Hippocampal formation (tissue), 2 donors: ENCODE results near the gene LDB1.

Experiments used
- DNase-seq, 2 donors: peaks; one replicate each; lab custom pipeline; 2025; lab: John Stamatoyannopoulos, UW

Gene LDB1, protein sequence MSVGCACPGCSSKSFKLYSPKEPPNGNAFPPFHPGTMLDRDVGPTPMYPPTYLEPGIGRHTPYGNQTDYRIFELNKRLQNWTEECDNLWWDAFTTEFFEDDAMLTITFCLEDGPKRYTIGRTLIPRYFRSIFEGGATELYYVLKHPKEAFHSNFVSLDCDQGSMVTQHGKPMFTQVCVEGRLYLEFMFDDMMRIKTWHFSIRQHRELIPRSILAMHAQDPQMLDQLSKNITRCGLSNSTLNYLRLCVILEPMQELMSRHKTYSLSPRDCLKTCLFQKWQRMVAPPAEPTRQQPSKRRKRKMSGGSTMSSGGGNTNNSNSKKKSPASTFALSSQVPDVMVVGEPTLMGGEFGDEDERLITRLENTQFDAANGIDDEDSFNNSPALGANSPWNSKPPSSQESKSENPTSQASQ

DNA sequence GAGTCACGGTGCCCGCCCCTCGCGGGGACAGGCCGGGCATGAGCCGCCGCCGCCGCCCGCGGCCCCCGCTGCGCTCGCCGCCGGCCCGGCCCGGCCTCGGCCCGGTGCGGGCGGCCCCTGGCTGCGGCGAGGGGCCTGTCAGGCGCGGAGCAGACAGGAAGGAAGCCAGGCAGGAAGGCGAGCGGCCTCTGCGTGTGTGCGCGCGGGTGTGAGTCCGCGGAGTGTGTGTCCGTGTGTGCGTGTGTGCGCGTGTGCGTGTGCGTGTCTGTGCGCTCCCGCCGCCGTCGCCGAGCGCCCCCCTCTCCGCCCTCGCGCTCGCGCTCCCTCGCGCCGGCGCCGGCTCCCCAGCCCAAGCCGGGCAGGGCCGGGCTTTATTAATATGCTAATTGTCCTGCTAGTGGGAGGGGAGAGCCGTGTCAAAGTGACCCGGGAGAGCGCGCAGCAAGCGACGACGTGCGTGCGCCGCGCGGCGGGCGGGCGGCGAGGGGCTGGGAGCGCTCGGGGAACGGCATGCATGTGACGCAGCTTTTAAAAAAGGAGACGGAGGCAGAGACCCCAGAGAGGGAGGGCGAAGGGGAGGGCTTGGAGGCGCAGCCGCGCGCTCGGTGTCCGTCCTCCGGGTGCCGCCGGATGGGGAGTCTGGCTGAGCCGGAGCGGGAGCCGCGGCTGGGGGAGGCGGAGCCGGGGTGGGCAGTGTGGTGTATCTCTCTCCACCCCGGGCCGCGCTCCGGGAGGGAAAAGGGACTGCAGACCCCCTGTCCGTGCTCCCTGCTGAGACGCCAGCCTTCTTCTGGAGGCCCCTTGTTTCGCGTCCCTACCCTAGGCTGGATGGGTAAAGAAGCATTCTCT, at the start of gene LDB1:
TSS of gene LDB1 (minus strand) at position 227 of the 849 bp plus-strand sequence. CDS start 258 bp downstream, outside the sequence.
- peak; percentile 84 to 93 for DNase-seq

DNA sequence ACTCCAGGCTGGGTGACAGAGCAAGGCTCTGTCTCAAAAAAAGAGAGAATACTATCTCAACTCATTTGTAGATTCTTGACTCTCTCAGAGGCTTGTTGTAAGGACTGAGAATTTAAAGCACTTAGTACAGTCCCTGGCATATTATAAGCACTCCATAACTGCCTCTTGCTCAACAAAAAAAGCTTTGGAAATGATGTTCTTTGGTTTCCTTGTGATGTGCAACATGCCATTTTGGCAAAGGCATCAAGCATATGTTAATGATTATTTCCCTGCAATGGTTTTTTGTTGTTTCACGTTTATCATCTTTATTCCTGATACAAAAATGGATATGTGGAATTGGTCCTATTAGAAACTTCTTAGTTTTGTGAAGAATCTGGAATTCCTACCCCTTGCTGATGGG, 47.7 kb upstream of the LDB1 start:
- no peak for DNase-seq

- no peak for DNase-seq
Observed at GRCh38 chr10:102163342-102163989, 43.3 kb upstream of the LDB1 start.

DNA sequence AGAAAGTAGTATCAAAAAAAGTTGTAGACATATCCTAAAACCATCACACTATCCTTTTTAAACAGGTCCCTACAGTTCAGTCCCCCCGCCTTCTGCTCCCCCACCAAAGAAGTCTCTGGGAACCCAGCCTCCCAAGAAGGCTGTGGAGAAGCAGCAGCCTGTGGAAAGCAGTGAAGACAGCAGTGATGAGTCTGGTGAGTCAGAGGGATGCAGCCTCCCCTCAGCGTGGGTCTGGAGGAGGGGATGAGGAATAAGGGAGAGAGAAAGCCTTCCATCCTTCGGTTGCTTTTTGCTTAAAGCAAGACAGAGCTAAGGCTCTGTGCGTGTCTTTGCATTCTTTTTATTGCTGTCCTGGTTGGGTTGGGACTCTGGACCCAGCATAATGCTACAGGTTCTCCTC, 39.7 kb upstream of the LDB1 start:
- no peak for DNase-seq

- no peak for DNase-seq
Observed at GRCh38 chr10:102159051-102159597, 39.0 kb upstream of the LDB1 start.

GRCh38 chr10:102157224-102157623, 37.1 kb upstream of the LDB1 start:
- no peak for DNase-seq

GRCh38 chr10:102154466-102155116, 34.4 kb upstream of the LDB1 start:
- no peak for DNase-seq

GRCh38 chr10:102153093-102153620, 33.0 kb upstream of the LDB1 start:
- no peak for DNase-seq

- no peak for DNase-seq
Observed at GRCh38 chr10:102152545-102152890, 32.4 kb upstream of the LDB1 start.

DNA sequence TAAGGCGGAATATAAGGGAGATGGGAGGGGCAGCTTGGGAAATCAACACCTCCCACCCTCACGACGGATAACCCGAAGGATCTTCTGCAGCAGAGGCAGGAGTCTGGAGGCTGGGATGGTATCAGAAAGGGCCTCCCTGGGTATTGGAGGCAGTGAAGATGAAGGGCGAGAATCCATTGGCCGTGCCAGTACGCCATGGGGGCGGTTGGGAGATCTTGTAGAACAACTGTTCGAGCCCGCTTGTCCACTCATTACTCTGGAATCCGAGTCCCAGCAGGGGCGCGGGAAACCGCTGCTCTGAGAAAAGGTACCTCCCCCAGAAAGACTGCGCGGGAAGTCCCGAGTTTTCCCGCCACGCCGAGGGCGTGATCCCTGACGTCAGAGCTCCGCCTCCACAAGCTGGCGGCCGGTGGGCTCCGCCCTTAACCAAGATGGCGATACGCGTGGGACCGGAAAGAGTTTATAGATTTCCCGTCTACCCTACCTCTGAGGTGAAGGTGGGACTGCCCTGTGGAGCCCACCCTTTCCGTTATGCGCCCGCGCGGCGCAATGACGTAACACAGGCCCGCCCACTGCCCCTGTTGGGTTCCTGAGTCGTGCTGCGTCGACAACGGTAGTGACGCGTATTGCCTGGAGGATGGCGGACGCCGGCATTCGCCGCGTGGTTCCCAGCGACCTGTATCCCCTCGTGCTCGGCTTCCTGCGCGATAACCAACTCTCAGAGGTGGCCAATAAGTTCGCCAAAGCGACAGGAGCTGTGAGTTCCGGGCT, 31.8 kb upstream of the LDB1 start, which contains the start of gene NOLC1:
TSS of gene NOLC1 (plus strand) at position 616 of the 771 bp plus-strand sequence. CDS start at position 638, 22 bp downstream.
- DNase-seq, result peak; percentile 95 to 96

DNA sequence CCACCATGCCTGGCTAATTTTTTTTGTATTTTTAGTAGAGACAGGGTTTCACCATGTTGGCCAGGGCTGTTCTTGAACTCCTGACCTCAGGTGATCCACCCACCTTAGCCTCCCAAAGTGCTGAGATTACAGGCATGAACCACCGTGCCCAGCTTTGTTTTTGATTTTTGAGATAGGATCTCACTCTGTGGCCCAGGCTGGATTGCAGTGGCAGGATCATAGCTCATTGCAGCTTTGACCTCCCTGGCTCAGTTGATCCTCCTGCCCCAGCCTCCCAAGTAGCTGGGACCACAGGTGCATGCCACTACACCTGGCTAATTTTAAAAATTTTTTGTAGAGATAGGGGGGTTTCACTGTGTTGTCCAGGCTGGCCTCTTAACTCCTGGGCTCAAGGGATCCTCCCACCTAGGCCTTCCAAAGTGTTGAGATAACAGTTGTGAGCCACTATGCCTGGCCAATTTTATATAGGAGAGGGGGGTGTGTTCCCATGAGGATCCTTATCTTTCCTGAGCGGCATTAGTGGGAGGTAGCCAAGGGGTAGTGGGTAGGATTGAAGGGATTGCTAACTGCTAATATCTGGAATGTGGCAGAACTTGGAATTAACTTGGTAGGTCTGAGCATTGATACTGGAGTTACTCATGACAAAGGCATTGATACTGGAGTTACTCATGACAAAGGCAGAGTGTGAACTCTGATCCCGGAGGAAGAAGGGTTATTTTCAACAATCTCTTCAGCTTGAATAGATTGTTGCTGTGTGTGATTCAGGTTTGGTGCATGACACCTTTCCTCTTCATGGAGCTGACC, 31.0 kb upstream of the LDB1 start:
- DNase-seq, result no peak

- DNase-seq, result no peak
Observed at GRCh38 chr10:102148275-102148674, 28.1 kb upstream of the LDB1 start.

- DNase-seq, result no peak
Observed at GRCh38 chr10:102147561-102147960, 27.4 kb upstream of the LDB1 start.

DNA sequence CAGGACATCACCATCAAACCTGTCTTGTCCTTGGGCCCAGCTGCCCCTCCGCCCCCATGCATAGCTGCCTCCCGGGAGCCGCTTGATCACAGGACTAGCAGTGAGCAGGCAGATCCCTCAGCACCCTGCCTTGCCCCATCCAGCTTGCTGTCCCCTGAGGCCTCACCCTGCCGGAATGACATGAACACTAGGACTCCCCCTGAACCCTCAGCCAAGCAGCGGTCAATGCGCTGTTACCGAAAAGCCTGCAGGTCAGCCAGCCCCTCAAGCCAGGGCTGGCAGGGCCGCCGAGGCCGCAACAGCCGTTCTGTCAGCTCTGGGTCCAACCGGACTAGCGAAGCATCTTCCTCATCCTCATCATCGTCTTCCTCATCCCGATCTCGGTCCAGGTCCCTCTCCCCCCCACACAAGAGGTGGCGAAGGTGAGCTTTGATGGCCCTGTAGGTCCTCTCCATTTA, 26.8 kb upstream of the LDB1 start:
- no peak for DNase-seq

- DNase-seq, result no peak
Observed at GRCh38 chr10:102141583-102142107, 21.5 kb upstream of the LDB1 start.

- no peak for DNase-seq
Observed at GRCh38 chr10:102140913-102141540, 20.9 kb upstream of the LDB1 start.

DNA sequence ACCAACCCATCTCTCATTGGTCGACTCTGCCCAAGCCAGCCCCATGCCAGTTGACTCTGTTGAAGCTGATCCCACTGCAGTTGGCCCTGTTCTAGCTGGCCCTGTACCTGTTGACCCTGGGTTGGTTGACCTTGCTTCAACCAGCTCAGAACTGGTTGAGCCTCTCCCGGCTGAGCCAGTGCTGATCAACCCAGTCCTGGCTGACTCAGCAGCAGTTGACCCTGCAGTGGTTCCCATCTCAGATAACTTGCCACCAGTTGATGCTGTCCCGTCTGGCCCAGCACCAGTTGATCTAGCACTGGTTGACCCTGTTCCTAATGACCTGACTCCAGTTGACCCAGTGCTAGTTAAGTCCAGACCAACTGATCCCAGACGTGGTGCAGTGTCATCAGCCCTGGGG, 20.1 kb upstream of the LDB1 start:
- no peak for DNase-seq

DNA sequence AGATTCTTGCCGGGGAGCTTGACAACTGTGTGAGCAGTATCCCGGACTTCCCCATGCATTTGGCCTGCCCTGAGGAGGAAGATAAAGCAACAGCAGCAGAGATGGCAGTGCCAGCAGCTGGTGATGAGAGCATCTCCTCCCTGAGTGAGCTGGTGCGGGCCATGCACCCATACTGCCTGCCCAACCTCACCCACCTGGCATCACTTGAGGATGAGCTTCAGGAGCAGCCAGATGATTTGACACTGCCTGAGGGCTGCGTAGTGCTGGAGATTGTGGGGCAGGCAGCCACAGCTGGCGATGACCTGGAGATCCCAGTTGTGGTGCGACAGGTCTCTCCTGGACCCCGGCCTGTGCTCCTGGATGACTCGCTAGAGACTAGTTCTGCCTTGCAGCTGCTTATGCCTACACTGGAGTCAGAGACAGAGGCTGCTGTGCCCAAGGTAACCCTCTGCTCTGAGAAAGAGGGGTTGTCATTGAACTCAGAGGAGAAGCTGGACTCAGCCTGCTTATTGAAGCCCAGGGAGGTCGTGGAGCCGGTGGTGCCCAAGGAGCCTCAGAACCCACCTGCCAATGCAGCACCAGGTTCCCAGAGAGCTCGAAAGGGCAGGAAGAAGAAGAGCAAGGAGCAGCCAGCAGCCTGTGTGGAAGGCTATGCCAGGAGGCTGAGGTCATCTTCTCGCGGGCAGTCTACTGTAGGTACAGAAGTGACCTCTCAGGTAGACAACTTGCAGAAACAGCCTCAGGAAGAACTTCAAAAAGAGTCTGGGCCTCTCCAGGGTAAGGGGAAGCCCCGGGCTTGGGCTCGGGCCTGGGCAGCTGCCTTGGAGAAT, 19.3 kb upstream of the LDB1 start:
- DNase-seq, result no peak
